Lower leg skin (tissue), 4 donors: ENCODE results near the gene PIP4K2C. TPM values are rescaled to one million over a fixed set of nuclear protein-coding genes. Genes with fewer than 3 reads are reported as not detected.

Experiments
- DNase-seq, 2 donors: peaks; one replicate each; pipeline ENCODE4 v3.0.0-alpha.2; 2019; ENCODE audit warnings: low spot score in 2 of 2
- H3K4me3 ChIP-seq: fragments of 200-600 bp; sonication (generic); 2 replicates; pipeline ENCODE4 v1.5.1; 2017; ENCODE audit warnings: mild to moderate bottlenecking, low read depth; ENCODE audit not compliant: poor library complexity, severe bottlenecking
- CTCF ChIP-seq, 3 donors: fragments of 450-650 bp; IDR thresholded peaks; one replicate each; pipeline ENCODE4 v1.5.1; 2016; ENCODE audit warnings: antibody characterized with exemption in 3 of 3, mild to moderate bottlenecking in 3 of 3, moderate library complexity in 2 of 3
- POLR2A ChIP-seq, 2 donors: fragments of 450-650 bp; IDR thresholded peaks; one replicate each; pipeline ENCODE4 v1.6.1; 2016 to 2017; ENCODE audit warnings: antibody characterized with exemption in 2 of 2, mild to moderate bottlenecking in 1 of 2, moderate library complexity in 1 of 2
- WGBS, 2 donors: methylation state at CpG; one replicate each; pipeline ENCODE4 v1.1.5; 2018; 5-methylcytosine and 5-hydroxymethylcytosine counted together
- intact Hi-C: fragments of 100-400 bp; cut with DNase I; formaldehyde crosslinking; loops from one replicate; pipeline ENCODE4 v1.15.0; 2023; ENCODE audit warnings: low total_unique reads
- total RNA-seq, 4 donors: library from RNA; depleted of rRNA; stranded (reverse); fragments of >200 nt; gene quantifications; one replicate each; pipeline ENCODE4 v1.1.0, GENCODE V29; 2016

The PIP4K2C gene
- total RNA-seq, 4 donors from 2014 or later: 29.1 to 48.9 (median 39.1) TPM

GRCh38 chr12:57623811-57624390, 32.9 kb downstream of the PIP4K2C start:
- intact Hi-C loops: loop anchor here (5.0 to 10.0 kb wide), 2 partner anchors 42 to 159 kb away; no protein-coding TSS in a partner anchor
- TF ChIP-seq CTCF (IDR thresholded peaks at IDR 0.05): no peak
- no peak for TF ChIP-seq POLR2A (IDR thresholded peaks at IDR 0.05)
- H3K4me3 ChIP-seq: no peak overlapping the region
- DNase-seq: peak in 1 of 2 donors; percentile 53
- 65 to 66% methylated on average over 5 of the region's 5 CpGs for WGBS, 2 donors

- H3K4me3 ChIP-seq: no peak overlapping the region
- 85% methylated on average over 8 of the region's 8 CpGs for WGBS, 2 donors
- TF ChIP-seq POLR2A (IDR thresholded peaks at IDR 0.05) (no peak), CTCF (IDR thresholded peaks at IDR 0.05) (no peak)
- intact Hi-C loops: loop anchor here (5.0 to 10.0 kb wide), 2 partner anchors 42 to 160 kb away; no protein-coding TSS in a partner anchor
- peak in 1 of 2 donors; percentile 81 for DNase-seq
Measured at GRCh38 chr12:57624441-57625220, 33.6 kb downstream of the PIP4K2C start.

- intact Hi-C loops: loop anchor here (10.0 kb wide), 1 partner anchor 161 kb away; no protein-coding TSS in a partner anchor
- DNase-seq: peak in 1 of 2 donors; percentile 72
- 79 to 86% methylated on average over 12 of the region's 12 CpGs for WGBS, 2 donors
- no peak overlapping the region for H3K4me3 ChIP-seq
- no peak for TF ChIP-seq CTCF (IDR thresholded peaks at IDR 0.05)
- no peak for TF ChIP-seq POLR2A (IDR thresholded peaks at IDR 0.05)
Measured at GRCh38 chr12:57625261-57626032, 34.5 kb downstream of the PIP4K2C start.

GRCh38 chr12:57626111-57626920, 35.3 kb downstream of the PIP4K2C start:
- no peak overlapping the region for H3K4me3 ChIP-seq
- WGBS, 2 donors: 40 to 53% methylated on average over 13 of the region's 13 CpGs
- intact Hi-C loops: loop anchor here (10.0 kb wide), 1 partner anchor 162 kb away; no protein-coding TSS in a partner anchor
- TF ChIP-seq CTCF (IDR thresholded peaks at IDR 0.05) (no peak), POLR2A (IDR thresholded peaks at IDR 0.05) (no peak)
- peak in 1 of 2 donors; percentile 68 for DNase-seq

- intact Hi-C loops: loop anchor here (10.0 kb wide), 1 partner anchor 162 kb away; no protein-coding TSS in a partner anchor
- WGBS, 2 donors: 30 to 45% methylated on average over 9 of the region's 9 CpGs
- no peak overlapping the region for H3K4me3 ChIP-seq
- DNase-seq: peak in 1 of 2 donors; percentile 57
- no peak for TF ChIP-seq POLR2A (IDR thresholded peaks at IDR 0.05)
- TF ChIP-seq CTCF (IDR thresholded peaks at IDR 0.05): no peak
Measured at GRCh38 chr12:57626921-57627445, 36.0 kb downstream of the PIP4K2C start.
